HEK293 (cell line): Measurements from ENCODE around the gene UCK1.

ENCODE experiments used
- BCL6B ChIP-seq: fragments of 450-650 bp; formaldehyde crosslinking; IDR thresholded peaks from 2 replicates; pipeline ENCODE4 v1.5.1; 2017; ENCODE audit warnings: missing biosample characterization, missing genetic modification characterization
- ELK4 ChIP-seq: IDR thresholded peaks from 2 replicates; pipeline ENCODE4 v1.6.1; 2011; ENCODE audit warnings: mild to moderate bottlenecking, low read depth, low read length, borderline replicate concordance
- HOXA7 ChIP-seq: sonication (generic); formaldehyde crosslinking; IDR thresholded peaks from 2 replicates; pipeline ENCODE4 v1.8.1; 2022; ENCODE audit warnings: missing genetic modification reagents, borderline replicate concordance
- KLF9 ChIP-seq: fragments of 450-650 bp; formaldehyde crosslinking; IDR thresholded peaks from 2 replicates; pipeline ENCODE4 v1.5.1; 2016; ENCODE audit warnings: missing biosample characterization, missing genetic modification characterization, low read depth
- MEIS1 ChIP-seq: sonication (generic); formaldehyde crosslinking; IDR thresholded peaks from 2 replicates; pipeline ENCODE4 v1.8.1; 2022; ENCODE audit warnings: missing genetic modification reagents, mild to moderate bottlenecking, borderline replicate concordance
- RBAK ChIP-seq: fragments of 450-650 bp; formaldehyde crosslinking; IDR thresholded peaks from 2 replicates; pipeline ENCODE4 v1.5.1; 2016; ENCODE audit warnings: missing biosample characterization, missing genetic modification characterization
- WT1 ChIP-seq: fragments of 450-650 bp; formaldehyde crosslinking; IDR thresholded peaks from 2 replicates; pipeline ENCODE4 v1.5.1; 2016; ENCODE audit warnings: missing biosample characterization, missing genetic modification characterization
- ZEB2 ChIP-seq: fragments of 450-650 bp; formaldehyde crosslinking; IDR thresholded peaks from 2 replicates; pipeline ENCODE4 v1.5.1; 2016; ENCODE audit warnings: missing biosample characterization, missing genetic modification characterization
- ZFP37 ChIP-seq: fragments of 450-650 bp; formaldehyde crosslinking; IDR thresholded peaks from 2 replicates; pipeline ENCODE4 v1.5.1; 2016; ENCODE audit warnings: missing biosample characterization, missing genetic modification characterization
- ZNF10 ChIP-seq: fragments of 450-650 bp; formaldehyde crosslinking; IDR thresholded peaks from 2 replicates; pipeline ENCODE4 v1.5.1; 2017; ENCODE audit warnings: missing biosample characterization, missing genetic modification characterization
- ZNF175 ChIP-seq: fragments of 450-650 bp; formaldehyde crosslinking; IDR thresholded peaks from 2 replicates; pipeline ENCODE4 v1.5.1; 2016; ENCODE audit warnings: missing biosample characterization, missing genetic modification characterization
- ZNF184 ChIP-seq: fragments of 450-650 bp; IDR thresholded peaks from 2 replicates; pipeline ENCODE4 v1.5.1; 2018; ENCODE audit warnings: missing biosample characterization, mild to moderate bottlenecking, missing genetic modification characterization
- ZNF302 ChIP-seq: fragments of 450-650 bp; formaldehyde crosslinking; IDR thresholded peaks from 2 replicates; pipeline ENCODE4 v1.5.1; 2016; ENCODE audit warnings: missing biosample characterization, missing genetic modification characterization, low read depth
- ZNF341 ChIP-seq: fragments of 450-650 bp; formaldehyde crosslinking; IDR thresholded peaks from 2 replicates; pipeline ENCODE4; 2016; ENCODE audit warnings: low read depth, missing biosample characterization, missing genetic modification characterization
- ZNF391 ChIP-seq: fragments of 450-650 bp; formaldehyde crosslinking; IDR thresholded peaks from 2 replicates; pipeline ENCODE4 v1.5.1; 2016; ENCODE audit warnings: low read depth, missing biosample characterization, missing genetic modification characterization, borderline replicate concordance
- ZNF423 ChIP-seq: fragments of 450-650 bp; formaldehyde crosslinking; IDR thresholded peaks from 2 replicates; pipeline ENCODE4 v1.5.1; 2016; ENCODE audit warnings: missing biosample characterization, missing genetic modification characterization
- ZNF433 ChIP-seq: fragments of 450-650 bp; formaldehyde crosslinking; IDR thresholded peaks from 2 replicates; pipeline ENCODE4 v1.5.1; 2016; ENCODE audit warnings: missing biosample characterization, missing genetic modification characterization, low read depth
- ZNF513 ChIP-seq: fragments of 450-650 bp; IDR thresholded peaks from 2 replicates; pipeline ENCODE4 v1.5.1; 2018; ENCODE audit warnings: missing biosample characterization, missing genetic modification characterization
- ZNF518A ChIP-seq: fragments of 450-650 bp; formaldehyde crosslinking; conservative IDR thresholded peaks from 2 replicates; pipeline ENCODE4 v1.5.1; 2016; ENCODE audit warnings: low read depth, missing biosample characterization, missing genetic modification characterization
- ZNF544 ChIP-seq: fragments of 450-650 bp; formaldehyde crosslinking; IDR thresholded peaks from 2 replicates; pipeline ENCODE4 v1.5.0; 2017; ENCODE audit warnings: missing biosample characterization, missing genetic modification characterization
- ZNF660 ChIP-seq: fragments of 450-650 bp; IDR thresholded peaks from 2 replicates; pipeline ENCODE4 v1.5.1; 2018; ENCODE audit warnings: missing biosample characterization, mild to moderate bottlenecking, missing genetic modification characterization
- ZNF692 ChIP-seq: fragments of 450-650 bp; formaldehyde crosslinking; IDR thresholded peaks from 2 replicates; pipeline ENCODE4 v1.5.1; 2016; ENCODE audit warnings: missing biosample characterization, missing genetic modification characterization
- ZNF776 ChIP-seq: fragments of 450-650 bp; formaldehyde crosslinking; IDR thresholded peaks from 2 replicates; pipeline ENCODE4 v1.5.0; 2017; ENCODE audit warnings: missing biosample characterization, missing genetic modification characterization, borderline replicate concordance
- ZNF830 ChIP-seq: fragments of 450-650 bp; IDR thresholded peaks from 2 replicates; pipeline ENCODE4 v1.5.0; 2018; ENCODE audit warnings: missing biosample characterization, missing genetic modification characterization, low read depth, mild to moderate bottlenecking, moderate library complexity
- ZNF843 ChIP-seq: fragments of 450-650 bp; formaldehyde crosslinking; IDR thresholded peaks from 2 replicates; pipeline ENCODE4 v1.5.1; 2016; ENCODE audit warnings: missing biosample characterization, missing genetic modification characterization
- TF ChIP-seq, protein P1 (sequence below): fragments of 450-650 bp; formaldehyde crosslinking; IDR thresholded peaks from 2 replicates; pipeline ENCODE4 v1.5.1; 2016; ENCODE audit warnings: missing biosample characterization, missing genetic modification characterization

Gene UCK1

GRCh38 chr9:131502781-131503625, 28.1 kb downstream of the UCK1 start, which contains the start of gene POMT1 (continued):
- TF ChIP-seq ZNF513 (tag by site-specific recombination) (no peak), KLF9 (tag by site-specific recombination) (peak; percentile 93), ELK4 (no peak), BCL6B (tag by site-specific recombination) (no peak), ZNF391 (0 out of 2 replicates have a peak, but pooled peaks have one; percentile 71), ZNF518A (tag by site-specific recombination) (no peak), HOXA7 (CRISPR knock-in tag) (no peak), ZEB2 (peak; percentile 62; the same call in 1 of the 2 replicates), ZNF660 (0 out of 2 replicates have a peak, but pooled peaks have one; percentile 85), ZNF175 (tag by site-specific recombination) (no peak), ZNF843 (peak; percentile 49; the same call in 1 of the 2 replicates), ZFP37 (tag by site-specific recombination) (no peak; the same call in 1 of the 2 replicates), RBAK (tag by site-specific recombination) (no peak), ZNF341 (no peak; the same call in 1 of the 2 replicates), ZNF423 (tag by site-specific recombination) (no peak; the same call in 1 of the 2 replicates), WT1 (tag by site-specific recombination) (no peak), ZNF776 (tag by site-specific recombination) (no peak), ZNF544 (tag by site-specific recombination) (no peak), ZNF692 (peak; percentile 78), ZNF10 (tag by site-specific recombination) (0 out of 2 replicates have a peak, but pooled peaks have one; percentile 20), ZNF830 (no peak), ZNF433 (tag by site-specific recombination) (no peak), MEIS1 (no peak), ZNF302 (no peak), ZNF184 (no peak)
- TF ChIP-seq, protein P1, sequence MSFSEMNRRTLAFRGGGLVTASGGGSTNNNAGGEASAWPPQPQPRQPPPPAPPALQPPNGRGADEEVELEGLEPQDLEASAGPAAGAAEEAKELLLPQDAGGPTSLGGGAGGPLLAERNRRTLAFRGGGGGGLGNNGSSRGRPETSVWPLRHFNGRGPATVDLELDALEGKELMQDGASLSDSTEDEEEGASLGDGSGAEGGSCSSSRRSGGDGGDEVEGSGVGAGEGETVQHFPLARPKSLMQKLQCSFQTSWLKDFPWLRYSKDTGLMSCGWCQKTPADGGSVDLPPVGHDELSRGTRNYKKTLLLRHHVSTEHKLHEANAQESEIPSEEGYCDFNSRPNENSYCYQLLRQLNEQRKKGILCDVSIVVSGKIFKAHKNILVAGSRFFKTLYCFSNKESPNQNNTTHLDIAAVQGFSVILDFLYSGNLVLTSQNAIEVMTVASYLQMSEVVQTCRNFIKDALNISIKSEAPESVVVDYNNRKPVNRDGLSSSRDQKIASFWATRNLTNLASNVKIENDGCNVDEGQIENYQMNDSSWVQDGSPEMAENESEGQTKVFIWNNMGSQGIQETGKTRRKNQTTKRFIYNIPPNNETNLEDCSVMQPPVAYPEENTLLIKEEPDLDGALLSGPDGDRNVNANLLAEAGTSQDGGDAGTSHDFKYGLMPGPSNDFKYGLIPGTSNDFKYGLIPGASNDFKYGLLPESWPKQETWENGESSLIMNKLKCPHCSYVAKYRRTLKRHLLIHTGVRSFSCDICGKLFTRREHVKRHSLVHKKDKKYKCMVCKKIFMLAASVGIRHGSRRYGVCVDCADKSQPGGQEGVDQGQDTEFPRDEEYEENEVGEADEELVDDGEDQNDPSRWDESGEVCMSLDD: peak; percentile 80
